Ishikawa (cell line): Measurements from ENCODE around the gene DPPA5.

Source experiments
- EP300 ChIP-seq: IDR thresholded peaks from 2 replicates; pipeline ENCODE4 v1.6.1; 2012; ENCODE audit warnings: borderline replicate concordance
- FOXM1 ChIP-seq: IDR thresholded peaks from 2 replicates; pipeline ENCODE4 v1.6.1; 2012; ENCODE audit warnings: low read depth, borderline replicate concordance
- MAX ChIP-seq: IDR thresholded peaks from 2 replicates; pipeline ENCODE4 v1.6.1; 2012
- RAD21 ChIP-seq: IDR thresholded peaks from 2 replicates; pipeline ENCODE4 v1.6.1; 2012; ENCODE audit warnings: low read depth
- TAF1 ChIP-seq: IDR thresholded peaks from 2 replicates; pipeline ENCODE4 v1.6.1; 2012; ENCODE audit warnings: low read depth, mild to moderate bottlenecking
- TEAD4 ChIP-seq: IDR thresholded peaks from 2 replicates; pipeline ENCODE4 v1.6.1; 2012
- YY1 ChIP-seq: IDR thresholded peaks from 2 replicates; pipeline ENCODE4 v1.6.1; 2012; ENCODE audit warnings: low read depth
- TF ChIP-seq, protein P1 (sequence below): IDR thresholded peaks from 2 replicates; pipeline ENCODE4 v1.6.1; 2012; ENCODE audit warnings: low read depth, mild to moderate bottlenecking

- TF ChIP-seq, protein P1, sequence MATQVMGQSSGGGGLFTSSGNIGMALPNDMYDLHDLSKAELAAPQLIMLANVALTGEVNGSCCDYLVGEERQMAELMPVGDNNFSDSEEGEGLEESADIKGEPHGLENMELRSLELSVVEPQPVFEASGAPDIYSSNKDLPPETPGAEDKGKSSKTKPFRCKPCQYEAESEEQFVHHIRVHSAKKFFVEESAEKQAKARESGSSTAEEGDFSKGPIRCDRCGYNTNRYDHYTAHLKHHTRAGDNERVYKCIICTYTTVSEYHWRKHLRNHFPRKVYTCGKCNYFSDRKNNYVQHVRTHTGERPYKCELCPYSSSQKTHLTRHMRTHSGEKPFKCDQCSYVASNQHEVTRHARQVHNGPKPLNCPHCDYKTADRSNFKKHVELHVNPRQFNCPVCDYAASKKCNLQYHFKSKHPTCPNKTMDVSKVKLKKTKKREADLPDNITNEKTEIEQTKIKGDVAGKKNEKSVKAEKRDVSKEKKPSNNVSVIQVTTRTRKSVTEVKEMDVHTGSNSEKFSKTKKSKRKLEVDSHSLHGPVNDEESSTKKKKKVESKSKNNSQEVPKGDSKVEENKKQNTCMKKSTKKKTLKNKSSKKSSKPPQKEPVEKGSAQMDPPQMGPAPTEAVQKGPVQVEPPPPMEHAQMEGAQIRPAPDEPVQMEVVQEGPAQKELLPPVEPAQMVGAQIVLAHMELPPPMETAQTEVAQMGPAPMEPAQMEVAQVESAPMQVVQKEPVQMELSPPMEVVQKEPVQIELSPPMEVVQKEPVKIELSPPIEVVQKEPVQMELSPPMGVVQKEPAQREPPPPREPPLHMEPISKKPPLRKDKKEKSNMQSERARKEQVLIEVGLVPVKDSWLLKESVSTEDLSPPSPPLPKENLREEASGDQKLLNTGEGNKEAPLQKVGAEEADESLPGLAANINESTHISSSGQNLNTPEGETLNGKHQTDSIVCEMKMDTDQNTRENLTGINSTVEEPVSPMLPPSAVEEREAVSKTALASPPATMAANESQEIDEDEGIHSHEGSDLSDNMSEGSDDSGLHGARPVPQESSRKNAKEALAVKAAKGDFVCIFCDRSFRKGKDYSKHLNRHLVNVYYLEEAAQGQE: no peak
- no peak for TF ChIP-seq MAX
- TF ChIP-seq EP300: no peak
- TF ChIP-seq YY1: no peak
- no peak for TF ChIP-seq TEAD4
- no peak for TF ChIP-seq TAF1
- TF ChIP-seq RAD21: no peak
- TF ChIP-seq FOXM1: no peak
These were observed 12.7 kb downstream of the DPPA5 start for GRCh38 chr6:73341335-73341734.
